Kidney capillary endothelial cell (primary cell): Measurements from ENCODE around the gene PLEKHG4B.
"Not testable (repeated sequence)": the region's sequence is repeated elsewhere in the genome, so short reads cannot be mapped to it uniquely, and the experiment has no call there.

ENCODE experiments used
- DNase-seq: peaks from one replicate; pipeline ENCODE4 v3.0.0-alpha.2; 2018; ENCODE audit warnings: low spot score

The PLEKHG4B gene

DNA sequence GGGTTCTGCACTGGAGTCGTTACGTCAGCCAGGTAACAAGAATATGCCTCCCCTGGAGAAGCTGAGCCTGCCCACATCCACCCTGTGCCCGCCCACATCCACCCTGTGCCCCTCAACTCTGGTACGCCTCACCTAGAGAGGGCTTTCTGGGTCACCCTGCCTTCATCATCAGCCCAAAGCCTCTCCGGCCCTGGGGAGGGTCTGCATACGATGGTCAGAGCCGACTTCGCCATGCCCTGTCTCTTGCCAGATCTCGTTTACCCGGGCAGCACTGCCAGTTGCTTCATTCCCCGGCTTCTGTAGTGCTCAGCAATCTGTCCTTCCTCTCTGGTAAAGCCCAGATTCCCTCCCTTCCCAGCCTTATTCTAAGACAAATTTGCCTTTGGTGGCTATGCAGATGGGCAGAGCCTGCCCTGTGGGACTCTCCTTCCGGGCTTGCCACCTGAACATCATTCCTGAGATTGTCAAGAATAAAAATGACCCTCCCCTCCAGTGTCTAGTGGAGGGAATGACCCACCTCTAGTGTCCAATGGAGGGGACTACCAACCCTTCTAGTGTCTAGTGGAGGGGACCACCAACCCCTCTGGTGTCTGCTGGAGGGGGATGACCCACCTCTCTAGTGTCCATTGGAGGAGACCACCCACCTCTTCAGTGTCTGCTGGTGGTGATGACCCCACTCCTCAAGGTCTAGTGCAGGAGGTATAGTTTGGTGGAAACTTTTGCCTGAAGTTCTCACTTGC lies 3.4 kb downstream of the PLEKHG4B start:
- DNase-seq = no peak

DNA sequence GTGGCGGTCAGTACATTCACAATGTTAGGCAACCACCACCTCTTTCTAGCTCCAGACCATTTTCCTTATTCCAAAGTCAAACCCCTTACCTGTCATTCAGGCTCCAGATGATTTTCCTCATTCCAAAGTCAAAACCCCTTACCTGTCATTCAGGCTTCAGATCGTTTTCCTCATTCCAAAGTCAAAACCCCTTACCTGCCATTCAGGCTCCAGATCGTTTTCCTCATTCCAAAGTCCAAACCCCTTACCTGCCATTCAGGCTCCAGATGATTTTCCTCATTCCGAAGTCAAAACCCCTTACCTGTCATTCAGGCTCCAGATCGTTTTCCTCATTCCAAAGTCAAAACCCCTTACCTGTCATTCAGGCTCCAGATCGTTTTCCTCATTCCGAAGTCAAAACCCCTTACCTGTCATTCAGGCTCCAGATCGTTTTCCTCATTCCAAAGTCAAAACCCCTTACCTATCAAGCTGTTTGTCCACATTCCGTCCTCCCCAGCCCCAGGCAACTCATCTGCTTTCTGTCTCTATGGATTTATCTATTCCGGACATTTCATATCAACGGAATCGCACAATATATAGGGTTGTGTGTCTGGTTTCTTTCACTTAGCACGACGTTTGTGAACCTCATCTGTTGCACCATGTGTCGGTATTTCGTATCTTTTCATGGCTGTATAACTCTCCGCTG lies 5.2 kb downstream of the PLEKHG4B start:
- DNase-seq = no peak

DNA sequence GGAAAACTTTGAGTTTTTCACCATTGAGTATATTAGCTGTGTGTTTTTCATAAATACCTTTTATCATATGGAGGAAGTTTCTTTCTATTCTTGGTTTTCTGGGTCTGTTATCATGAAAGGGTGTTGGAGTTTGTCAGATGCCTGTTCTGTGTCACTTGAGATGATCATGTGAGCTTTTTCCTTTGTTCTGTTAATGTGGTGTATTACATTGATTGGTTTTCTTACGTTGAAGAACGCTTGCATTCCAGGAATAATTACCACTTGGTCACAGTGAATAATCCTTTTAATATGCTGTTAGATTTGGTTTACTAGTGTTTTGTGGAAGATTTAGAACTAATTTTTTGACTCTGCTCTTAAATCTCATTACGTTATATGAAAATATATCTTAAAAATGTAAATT lies 7.8 kb downstream of the PLEKHG4B start:
- no peak for DNase-seq

DNA sequence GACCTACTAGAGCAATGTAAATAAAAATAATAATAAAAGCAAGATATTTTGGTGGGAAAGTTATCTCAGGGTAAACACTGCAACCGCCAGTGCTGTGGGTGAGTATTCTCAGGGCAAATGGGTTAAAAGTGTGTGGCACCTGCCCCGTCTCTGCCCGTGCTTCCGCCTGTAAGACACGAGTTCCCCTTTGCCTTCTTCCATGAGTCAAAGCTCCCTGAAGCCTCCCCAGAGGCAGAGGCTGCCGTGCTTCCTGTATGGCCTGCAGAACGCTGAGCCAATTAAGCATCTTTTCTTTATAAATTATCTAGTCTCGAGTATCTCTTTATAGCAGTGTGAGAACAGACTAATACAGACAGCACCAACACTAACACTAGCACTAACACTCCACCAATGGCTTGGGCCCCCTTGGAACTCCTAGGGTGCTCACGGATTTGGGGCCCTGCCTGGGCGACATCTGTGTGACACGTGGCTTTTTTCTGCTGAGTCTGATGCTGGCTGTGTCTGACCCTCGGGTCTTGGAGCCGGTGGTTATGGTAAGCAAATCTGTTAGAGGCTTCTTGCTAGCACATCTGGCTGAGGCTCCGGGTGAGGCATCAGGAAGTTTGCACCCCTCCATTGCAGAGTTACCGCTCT lies 10.6 kb downstream of the PLEKHG4B start:
- DNase-seq = no peak

DNA sequence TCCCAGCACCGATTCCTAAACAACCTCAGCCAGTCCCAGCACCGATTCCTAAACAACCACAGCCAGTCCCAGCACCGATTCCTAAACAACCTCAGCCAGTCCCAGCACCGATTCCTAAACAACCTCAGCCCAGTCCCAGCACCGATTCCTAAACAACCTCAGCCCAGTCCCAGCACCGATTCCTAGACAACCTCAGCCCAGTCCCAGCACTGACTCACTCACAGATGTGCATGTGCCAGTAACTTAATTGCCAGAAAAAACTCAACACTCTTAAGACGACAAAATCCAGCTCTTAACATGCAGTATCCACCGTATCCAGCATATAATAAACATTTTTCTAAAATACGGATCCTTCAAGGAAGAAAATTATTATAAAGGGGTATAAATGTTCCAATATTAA lies 12.1 kb downstream of the PLEKHG4B start:
- not testable (repeated sequence) for DNase-seq

DNA sequence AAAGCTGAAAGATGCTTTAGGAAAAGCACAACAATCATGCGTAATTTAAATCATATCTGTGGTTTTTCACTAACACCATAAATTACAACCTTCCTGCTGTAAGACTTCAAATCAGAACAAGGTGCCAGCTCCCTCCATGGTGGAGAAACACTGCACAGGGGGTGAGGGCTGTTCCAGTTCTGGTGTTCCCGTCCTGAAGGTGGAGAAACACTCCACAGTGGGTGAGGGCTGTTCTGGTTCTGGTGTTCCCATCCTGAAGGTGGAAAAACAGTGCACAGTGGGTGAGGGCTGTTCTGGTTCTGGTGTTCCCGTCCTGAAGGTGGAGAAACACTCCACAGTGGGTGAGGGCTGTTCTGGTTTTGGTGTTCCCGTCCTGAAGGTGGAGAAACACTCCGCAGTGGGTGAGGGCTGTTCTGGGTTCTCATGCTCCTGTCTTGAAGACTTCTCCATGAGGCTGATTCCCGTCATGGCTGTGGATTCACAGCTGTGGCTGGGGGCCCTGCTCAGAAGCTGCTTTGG lies 12.9 kb downstream of the PLEKHG4B start:
- no peak for DNase-seq

DNA sequence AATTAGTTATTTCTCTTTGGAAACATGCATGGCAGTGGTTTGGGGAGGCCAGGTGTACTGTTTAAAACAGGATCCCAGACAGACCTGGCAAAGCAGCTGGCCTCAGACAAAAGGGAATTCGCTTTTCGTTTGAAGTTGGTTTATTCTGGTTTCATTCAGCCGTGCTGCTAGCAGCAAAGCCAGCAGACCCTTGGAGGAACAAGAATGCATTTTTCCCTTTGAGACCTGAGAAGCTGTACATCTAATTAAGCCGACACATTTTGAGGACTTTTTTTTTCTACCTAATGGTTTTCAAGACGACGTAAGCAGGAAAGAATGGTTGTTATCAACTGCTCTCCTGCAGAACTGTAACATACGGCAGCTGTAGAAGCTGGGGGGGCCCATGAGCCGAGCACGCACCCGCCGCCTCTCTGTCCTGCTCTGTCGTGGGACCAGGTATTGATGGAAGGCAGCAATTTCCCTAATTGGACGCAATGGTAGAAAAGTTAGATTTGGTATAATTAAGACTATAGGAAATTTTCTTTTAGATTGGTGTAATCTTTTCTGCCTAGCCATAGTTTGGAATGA lies 13.6 kb downstream of the PLEKHG4B start:
- no peak for DNase-seq

DNA sequence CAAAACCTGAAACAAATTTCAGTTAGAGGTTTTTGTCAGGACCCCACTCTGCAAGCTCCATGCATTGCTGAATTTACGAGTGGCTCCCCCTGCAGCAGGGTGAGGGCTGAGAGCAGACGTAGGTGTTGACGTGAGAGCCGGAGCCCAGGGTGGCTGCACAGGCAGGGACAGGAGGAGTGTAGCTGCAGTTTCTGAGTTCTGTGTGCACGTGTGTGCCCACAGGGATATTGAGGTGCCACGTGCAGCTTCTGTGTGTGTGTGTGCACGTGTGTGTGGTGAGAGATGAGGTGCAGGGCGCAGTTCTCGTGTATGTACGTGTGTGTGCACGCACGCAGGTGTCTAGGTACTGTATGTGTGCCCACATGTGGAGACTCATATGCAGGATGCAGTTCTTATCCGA lies 14.6 kb downstream of the PLEKHG4B start:
- no peak for DNase-seq

DNA sequence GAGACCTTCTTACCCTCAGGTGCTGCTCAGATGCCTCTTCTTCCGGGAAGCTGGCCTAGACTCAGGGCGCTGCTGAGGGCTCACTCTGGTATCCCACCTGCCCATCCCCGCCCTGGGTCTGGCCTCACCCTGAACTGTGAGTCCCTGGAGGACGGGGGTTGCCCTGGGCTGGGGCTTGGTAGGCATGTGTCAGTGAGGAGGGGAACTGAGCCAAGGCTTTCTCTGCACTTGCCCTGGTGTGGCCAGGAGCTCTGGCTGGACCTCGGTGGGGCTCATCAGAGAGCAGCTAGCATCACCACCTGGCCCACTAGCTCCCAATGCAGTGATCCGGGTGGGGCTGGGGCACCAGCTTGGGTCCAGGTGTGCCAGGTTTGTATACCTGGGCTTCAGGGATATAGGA lies 15.6 kb downstream of the PLEKHG4B start:
- no peak for DNase-seq

DNA sequence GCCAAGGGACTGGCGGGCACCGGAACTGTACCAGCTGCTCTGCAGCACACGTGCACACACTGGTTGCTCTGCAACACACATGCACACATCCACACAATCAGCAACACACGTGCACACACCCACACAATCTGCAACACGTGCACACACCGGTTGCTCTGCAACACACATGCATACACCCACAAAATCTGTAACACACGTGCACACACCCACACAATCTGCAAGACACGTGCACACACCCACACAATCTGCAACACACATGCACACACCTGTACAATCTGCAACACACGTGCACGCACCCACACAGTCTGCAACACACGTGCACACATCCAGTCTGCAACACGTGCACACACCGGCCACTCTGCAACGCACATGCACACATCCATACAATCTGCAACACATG lies 17.9 kb downstream of the PLEKHG4B start:
- no peak for DNase-seq

DNA sequence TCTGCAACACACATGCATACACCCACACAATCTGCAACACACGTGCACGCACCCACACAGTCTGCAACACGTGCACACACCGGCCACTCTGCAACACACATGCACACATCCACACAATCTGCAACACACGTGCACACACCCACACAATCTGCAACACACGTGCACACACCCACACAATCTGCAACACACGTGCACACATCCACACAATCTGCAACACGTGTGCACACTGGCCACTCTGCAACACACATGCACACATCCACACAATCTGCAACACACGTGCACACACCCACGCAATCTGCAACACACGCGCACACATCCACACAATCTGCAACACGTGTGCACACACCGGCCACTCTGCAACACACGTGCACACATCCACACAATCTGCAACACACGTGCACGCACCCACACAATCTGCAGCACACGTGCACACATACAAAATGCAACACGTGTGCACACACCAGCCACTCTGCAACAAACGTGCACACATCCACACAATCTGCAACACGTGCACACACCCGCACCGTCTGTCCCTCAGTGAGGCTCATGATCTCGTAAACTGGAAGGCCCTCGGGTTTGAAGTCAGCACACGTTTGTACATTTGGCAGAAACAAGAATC lies 18.4 kb downstream of the PLEKHG4B start:
- DNase-seq = no peak

DNA sequence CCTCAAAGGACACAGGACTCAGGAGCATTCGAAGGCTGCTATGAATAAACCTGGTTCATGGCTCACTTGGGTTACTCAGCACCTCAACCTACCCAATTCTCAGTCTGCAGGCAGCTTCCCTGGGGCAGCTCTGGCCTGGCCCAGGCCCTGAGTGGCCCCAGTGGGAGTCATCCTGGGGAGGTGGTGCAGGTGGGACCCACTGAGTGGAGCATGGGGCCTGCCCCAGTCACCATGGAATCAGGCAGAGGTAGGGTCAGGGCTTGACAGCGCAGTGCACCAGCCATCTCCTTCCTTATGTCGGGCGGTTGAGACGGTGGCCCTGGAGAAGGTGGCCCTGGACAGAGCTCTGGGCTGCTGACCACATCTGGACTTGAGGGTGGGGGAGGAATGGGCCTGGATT lies 19.2 kb downstream of the PLEKHG4B start:
- no peak for DNase-seq

DNA sequence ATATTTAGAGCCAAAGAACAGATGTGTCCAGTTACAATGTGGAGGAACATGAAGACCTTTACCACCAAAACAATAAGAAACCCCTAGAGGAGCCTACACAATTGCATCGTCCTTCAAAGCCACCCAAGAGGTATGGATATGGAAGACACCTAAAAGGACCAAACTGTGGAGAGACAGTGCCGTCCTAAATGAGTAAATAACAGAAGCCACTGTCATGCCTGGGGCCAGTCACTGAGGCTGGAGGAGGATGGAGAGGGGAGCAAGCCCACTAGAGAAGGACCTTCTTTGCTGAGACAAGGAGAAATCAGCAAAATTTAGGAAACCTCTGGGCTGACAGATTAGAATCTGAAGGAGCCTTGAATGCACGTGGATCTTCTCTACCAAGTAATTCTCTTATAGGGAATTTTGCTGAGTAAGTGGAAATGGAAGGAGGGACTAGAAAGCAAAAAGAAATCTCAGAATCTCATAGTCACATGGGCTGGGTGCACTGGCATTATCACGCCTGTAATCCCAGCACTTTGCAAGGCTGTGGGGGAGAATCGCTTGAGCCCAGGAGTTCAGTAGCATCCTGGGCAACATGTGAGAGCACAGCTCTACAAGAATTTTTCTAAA lies 27.6 kb downstream of the PLEKHG4B start:
- DNase-seq = no peak

DNA sequence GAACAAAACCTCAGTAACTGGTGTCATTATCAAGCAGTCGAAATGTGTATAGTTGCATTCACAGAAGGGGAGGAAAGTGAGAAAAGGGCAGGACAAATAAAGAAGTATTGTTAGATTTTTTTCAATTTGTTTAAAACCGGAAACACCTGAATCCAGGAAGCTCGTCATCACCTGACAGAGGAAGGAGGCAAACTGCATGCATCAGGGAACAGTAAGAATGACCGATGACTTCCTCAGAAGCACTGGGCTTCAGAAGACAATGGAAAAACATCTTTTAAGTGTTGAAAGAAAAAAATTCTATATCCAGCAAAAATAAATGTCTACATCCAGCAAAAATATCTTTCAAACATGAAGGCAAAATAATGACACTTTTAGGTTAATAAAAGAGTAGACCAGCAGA lies 29.5 kb downstream of the PLEKHG4B start:
- DNase-seq = no peak

DNA sequence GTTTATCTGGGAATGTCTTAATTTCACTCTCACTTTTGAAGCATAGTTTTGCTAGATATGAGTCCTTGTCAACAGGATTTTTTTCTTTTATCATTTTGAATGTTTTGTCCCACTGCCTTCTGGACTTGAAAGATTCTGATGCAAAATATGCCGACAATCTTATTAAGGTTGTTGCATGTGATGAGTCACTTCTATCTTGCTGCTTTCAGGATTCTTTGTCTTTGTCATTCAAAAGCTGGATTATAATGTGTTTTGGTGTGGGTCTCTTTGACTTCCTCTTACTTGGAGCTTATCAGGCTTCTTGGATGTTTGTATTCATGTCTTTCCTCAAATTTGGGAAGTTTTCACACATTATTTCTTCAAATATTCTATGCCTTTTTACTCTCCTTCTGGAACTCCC lies 33.8 kb downstream of the PLEKHG4B start:
- DNase-seq = no peak

DNA sequence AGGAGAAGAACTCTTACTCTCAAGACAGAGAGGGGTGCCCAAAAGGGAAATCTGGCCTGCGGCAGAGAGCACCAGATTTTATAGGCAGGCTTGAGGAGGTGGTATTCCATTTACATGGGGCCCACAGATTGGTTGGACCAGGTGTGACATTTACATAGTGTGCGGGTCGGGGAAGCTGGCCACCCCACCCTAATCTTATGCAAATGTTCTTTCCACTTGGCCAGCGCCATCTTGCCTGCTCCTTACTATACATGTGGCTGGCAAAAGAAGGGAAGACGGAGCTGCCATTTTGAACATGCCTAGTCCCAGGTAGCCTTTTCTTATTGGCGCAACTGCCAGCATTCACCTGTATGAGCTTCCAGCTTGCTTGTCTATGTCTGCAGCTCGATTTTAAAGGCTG lies 34.8 kb downstream of the PLEKHG4B start:
- no peak for DNase-seq

DNA sequence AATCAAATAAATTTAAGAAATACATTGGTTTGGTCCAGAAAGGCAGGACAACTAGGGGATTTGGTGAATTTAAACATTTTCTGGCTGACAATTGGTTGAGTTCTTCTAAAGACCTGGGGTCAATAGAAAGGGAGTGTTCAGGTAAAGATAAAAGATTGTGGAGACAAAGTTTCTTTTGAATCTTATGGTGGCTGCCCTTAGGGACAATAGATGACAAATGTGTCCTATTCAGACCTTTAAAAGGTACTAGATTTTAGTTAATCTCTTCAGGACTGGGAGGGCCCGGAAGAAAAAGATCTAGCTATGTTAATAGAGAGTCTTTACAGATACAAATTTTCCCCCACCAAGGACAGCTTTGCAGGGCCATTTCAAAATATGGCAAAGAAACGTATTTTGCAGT lies 35.9 kb downstream of the PLEKHG4B start:
- DNase-seq = no peak

DNA sequence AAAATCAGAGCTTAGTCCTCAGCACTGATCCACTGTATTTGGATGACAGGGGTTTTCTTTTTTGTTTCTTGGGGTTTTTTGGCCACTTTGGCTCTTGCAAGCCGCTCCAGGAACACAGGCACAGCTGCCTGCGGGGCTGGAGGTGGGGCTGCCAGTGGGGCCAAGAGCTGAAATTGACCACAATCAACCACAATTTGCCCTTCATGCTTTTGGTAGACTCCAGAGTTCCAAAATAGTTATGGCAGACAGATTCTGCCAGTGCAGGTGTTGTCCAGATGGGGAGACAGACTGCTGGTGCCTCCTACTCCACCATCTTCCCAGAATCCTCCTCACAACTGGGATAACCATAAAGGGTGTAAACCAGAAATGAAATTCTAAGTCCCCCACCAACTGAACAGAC lies 36.5 kb downstream of the PLEKHG4B start:
- DNase-seq = no peak

DNA sequence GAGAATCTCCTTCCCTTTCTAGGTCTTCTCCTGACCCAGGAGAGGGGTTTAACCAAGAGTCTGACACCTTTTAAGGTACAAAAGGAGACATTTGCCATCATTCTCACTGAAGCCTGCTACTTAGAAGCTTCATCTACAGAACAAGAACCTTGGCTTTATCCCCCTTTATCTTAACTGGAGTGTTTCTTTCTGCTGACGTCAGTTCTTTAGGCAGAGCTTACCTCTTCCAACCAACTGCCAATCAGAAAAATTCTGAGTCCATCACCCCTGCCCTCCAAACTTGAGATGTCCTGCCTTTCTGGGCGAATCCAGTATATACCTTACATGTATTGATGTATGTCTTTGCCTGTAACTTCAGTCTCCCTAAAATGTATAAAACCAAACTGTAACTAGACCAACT lies 37.2 kb downstream of the PLEKHG4B start:
- DNase-seq = no peak

DNA sequence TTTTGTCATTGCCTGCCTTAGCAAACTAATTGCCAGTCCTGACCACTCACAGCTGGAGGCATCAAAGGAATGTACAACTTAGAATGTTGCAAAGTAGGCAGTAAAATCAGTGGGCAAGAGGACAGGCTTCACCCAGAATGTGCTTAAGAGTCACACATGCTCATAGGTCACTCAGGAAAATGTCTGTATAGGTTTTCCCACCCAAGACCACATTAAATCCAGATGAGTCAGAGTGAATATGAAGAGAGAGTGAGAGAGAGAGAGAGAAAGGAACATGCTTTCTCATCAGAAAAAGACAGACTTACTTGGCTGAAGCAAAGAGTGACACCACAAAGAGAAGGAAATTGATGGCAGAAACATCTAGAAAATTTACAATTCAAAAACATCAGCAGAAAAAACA lies 37.9 kb downstream of the PLEKHG4B start:
- no peak for DNase-seq

DNA sequence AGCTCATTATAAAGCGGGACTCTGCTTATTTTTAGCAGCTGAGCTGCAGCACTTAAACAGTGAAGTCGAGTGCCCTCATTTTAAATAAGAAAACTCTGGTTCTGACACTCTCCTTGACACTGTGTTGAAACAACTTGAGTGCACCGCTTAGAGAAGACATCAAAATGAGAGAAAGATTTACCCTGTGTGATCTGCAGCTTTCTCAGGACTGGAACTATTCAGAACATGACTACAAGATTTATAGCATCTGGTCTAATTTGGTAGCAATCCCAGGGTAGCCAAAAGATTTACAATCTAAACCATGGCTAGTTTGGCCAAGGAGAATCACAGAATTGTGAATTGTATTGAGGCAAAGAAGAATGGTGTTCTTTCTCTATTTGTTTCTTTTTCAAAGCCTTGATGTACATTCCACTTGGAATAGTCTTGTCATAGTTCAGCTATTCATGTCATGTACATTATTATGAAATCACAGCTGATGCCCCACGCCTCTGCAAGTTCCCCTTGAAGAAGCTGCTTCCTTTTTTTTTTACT lies 38.7 kb downstream of the PLEKHG4B start:
- DNase-seq = no peak

DNA sequence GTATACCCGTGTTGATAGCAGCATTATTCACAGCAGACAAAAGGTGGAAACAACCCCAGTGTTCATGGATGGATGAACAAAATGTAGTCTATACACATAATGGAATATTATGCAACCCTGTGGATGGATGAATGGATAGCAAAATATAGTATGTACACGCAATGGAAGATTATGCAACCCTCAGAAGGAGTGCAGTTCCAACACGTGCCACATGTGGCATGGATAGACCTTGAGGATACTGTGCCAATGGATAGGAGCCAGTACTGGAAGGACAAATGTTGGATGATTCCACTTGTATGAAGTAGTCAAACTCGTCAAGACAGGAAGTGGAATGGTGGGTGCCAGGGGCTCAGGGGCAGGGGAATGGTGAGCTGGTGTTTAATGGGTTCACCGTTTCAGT lies 44.9 kb downstream of the PLEKHG4B start:
- DNase-seq = no peak
